ENCODE measurements around the gene ESPNL.

DNA sequence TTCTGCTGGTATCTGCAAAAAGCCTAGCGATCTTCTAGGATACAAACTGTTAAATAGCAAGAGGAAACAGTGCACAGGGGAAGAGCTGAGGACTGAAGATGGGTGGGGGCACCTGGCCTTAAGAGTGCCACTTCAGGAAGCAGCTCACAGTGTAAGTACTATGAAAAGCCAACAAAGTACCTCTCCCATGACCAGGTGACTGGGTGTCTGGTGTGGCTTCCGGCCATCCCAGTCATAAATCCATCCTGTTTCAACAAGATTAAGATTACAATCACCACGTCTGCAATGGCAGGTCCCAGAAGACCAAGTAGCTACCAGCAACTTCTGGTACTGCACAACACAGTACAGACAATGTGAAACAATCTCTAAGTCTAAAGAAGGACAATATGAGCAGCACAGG, 74.6 kb downstream of the ESPNL start:
- TF ChIP-seq, protein P1, sequence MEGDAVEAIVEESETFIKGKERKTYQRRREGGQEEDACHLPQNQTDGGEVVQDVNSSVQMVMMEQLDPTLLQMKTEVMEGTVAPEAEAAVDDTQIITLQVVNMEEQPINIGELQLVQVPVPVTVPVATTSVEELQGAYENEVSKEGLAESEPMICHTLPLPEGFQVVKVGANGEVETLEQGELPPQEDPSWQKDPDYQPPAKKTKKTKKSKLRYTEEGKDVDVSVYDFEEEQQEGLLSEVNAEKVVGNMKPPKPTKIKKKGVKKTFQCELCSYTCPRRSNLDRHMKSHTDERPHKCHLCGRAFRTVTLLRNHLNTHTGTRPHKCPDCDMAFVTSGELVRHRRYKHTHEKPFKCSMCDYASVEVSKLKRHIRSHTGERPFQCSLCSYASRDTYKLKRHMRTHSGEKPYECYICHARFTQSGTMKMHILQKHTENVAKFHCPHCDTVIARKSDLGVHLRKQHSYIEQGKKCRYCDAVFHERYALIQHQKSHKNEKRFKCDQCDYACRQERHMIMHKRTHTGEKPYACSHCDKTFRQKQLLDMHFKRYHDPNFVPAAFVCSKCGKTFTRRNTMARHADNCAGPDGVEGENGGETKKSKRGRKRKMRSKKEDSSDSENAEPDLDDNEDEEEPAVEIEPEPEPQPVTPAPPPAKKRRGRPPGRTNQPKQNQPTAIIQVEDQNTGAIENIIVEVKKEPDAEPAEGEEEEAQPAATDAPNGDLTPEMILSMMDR (IDR thresholded peaks at IDR 0.05; ENCODE audit: borderline replicate concordance, extremely low read depth, low read length, poor library complexity, severe bottlenecking), result no peak
- TF ChIP-seq EZH2 (IDR thresholded peaks at IDR 0.05; ENCODE audit: borderline replicate concordance, low read depth, low read length, severe bottlenecking), result no peak

Data from DND-41 (cell line).